Cardiac atrium fibroblast (primary cell): ENCODE data around the gene KCTD7. TPM values are rescaled to one million over a fixed set of nuclear protein-coding genes. Genes with fewer than 3 reads are reported as not detected.

Experiments used
- total RNA-seq: library from RNA; depleted of rRNA; stranded (reverse); fragments of >200 nt; gene quantifications from 2 replicates; pipeline ENCODE4 v1.2.3, GENCODE V29; 2015

Gene KCTD7
- total RNA-seq: 5.0 and 5.6 TPM in 2 replicates

DNA sequence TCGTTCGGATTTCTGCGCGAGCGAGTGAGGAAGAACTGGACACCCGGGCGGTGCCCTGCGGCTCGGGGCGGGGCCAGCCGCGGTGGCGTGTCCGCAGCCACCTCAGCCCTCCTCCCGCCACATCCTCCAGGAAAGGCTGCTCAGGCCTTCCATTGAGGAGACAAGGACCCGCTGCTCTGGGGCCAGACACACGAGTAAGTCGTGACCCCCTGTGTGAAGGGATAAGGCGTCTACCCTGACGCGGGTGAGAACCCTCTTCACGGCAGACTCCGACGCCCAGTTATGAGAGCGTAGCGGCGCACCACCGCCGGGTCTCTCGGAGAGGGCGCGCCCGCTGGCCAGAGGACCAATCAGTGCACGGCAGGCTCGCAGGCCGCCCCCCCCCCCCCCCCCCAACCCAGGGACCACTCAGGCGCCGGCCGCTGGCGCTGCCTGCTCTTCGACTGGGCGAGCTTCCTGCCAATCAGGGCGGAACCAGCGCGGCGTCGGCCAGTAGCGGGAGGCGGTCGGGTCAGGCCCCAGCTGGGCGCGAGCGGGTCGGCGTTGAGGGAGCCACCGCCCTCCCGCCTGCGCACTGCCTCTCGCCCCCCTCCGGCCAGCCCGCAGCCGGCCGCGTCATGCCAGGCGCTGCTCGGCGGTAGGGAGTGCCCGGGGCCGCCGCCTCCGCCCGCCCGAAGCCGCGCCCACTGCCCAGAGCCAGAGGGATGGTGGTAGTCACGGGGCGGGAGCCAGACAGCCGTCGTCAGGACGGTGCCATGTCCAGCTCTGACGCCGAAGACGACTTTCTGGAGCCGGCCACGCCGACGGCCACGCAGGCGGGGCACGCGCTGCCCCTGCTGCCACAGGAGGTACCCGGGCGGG lies at the start of gene KCTD7:
KCTD7 (plus strand) TSS at position 521 of the 861 bp plus-strand sequence; CDS start at position 705, 184 bp downstream.

Other genes starting within 250 kb of the KCTD7 start
- gene RABGEF1, start 111.9 kb downstream of the KCTD7 start, total RNA-seq: 21.5 and 22.4 TPM in 2 replicates